Stimulated activated naive CD8-positive, alpha-beta T cell treated with anti-CD3 and anti-CD28 coated beads, Interleukin-15, Interleukin-2, amounts not matched to agents 100 U/mL and 50 U/mL, for 24 hours (primary cell): ENCODE measurements around the gene FANK1.

Source experiments
- ATAC-seq: fragments of 150-1000 bp; cut with Tn5 transposase; one replicate; pipeline ENCODE4 v1.10.0; 2021
- DNase-seq: peaks from one replicate; pipeline ENCODE4 v3.0.0; 2021

The FANK1 gene, protein sequence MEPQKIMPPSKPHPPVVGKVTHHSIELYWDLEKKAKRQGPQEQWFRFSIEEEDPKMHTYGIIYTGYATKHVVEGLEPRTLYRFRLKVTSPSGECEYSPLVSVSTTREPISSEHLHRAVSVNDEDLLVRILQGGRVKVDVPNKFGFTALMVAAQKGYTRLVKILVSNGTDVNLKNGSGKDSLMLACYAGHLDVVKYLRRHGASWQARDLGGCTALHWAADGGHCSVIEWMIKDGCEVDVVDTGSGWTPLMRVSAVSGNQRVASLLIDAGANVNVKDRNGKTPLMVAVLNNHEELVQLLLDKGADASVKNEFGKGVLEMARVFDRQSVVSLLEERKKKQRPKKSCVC

DNA sequence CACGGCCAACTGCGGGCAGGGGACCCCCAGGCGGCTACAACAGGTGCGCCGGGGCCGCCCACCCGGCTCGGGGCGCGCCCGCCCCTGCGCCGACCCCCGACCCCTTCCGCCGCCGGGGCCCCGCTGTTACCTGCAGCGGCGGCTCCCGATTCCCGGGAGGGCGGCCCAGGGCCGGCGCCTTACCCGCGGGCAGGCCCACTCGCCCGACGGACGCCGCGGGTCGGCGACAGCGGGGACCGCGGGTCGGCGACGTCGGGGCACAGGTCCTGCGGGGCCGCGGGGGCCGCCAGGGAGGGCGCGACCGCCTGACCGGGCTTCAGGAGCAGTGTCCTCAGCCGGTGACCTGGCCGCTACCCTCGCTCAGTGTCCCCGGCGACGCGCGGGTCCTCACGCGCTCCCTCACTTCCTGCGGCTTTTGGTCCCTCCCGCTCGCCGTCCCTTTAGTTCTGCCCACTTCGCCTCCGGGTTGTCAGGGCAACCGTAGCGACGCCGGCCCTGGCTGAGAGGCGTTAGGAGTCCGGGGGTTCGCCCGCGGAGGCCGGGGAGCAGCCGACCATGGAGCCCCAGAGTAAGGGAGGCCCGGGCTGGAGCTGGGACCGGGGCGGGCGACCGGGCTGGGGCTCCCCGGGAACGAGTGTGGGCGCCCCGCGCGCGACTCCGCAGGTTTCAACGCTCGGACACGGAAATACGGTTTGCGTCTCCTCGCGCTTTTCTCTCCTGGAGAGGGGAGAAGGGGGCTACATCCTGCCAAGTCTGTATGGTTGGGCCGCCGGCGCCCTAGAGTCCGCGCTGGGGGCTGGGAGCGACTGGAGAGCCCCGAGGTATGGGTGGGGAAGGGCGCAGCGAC lies at the start of gene FANK1:
FANK1 (plus strand) TSS at position 477 of the 847 bp plus-strand sequence; CDS start at position 556, 79 bp downstream.
- ATAC-seq = peak; percentile 75

DNA sequence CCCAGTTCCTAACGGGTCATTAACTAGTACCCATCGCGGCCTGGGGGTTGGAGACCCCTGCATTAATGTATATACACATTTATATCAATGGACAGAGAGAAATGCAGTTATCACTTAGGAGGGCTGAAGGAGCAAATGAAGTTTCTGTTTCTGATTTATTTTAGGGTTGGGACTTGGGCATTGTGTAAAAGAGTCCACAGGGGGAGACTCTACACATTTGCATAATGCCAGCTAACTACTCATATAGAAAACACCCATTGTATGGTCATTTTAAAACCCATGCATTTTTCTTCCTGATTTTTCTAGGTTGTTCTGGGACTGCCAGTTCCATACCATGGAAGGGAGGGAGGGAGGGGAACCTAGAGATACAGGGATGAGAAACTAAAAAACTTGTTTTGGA lies 49.5 kb upstream of the FANK1 start:
- DNase-seq (no peak), ATAC-seq (no peak)

More for the DNA sequence above, at the start of gene FANK1:
- peak; percentile 85 for DNase-seq

DNA sequence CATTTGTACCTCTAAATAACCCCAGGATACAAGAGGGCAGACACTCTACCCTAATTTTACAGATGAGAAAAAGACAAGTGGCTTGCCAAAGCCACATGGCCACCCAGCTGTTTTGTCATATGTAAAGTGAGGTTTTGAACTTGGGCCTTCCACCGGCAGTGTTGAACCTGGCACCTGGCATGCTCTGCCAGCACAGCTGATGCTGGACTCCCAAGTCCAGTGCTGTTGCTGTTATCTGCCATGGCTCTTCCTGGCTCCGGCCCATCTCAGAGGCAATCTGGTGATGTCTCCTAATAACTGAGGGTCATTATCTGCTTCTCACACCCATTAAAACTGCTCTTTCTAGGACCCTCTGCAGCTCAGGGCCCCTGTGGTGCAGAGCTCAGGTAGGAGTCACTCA lies 48.0 kb upstream of the FANK1 start:
- ATAC-seq = no peak
- no peak for DNase-seq

DNA sequence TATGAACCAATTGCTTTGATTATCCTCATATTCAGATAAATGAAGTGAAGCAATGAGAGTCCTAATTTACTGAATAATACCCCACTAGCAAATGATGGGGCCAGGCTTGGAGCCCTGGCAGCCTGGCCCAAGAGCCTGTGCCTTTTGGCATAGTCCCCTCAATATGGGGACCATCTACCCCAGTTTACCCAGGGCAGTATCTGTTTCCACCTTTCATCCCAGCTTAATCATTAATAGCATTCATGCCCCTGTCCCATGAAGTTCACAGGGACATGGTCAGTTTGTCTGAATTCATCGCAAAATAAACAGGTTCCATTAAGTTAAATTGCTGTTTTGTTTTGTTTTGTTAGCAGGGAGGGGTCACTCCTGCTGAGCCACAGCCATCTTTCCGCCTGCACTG lies 47.5 kb upstream of the FANK1 start:
- ATAC-seq = no peak
- no peak for DNase-seq

DNA sequence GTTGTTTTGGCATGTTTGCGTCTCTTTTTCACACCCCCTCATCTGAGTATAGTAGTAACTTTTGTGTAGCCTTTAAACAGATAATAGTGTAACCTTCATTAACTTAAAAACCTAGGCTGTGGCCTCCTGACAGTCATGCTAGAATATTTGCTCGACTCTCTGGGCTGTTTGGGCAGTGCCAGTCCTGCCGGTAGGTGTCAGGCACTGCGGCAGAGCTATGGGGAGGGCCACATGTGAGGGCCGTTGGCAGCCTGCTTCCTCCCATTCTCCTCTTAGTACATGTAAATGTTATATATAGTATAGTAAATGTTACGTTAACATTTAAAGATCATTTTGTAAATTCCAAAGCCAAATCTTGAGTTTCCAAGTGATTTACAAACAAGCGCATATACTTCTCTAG lies 46.9 kb upstream of the FANK1 start:
- no peak for ATAC-seq
- no peak for DNase-seq

DNA sequence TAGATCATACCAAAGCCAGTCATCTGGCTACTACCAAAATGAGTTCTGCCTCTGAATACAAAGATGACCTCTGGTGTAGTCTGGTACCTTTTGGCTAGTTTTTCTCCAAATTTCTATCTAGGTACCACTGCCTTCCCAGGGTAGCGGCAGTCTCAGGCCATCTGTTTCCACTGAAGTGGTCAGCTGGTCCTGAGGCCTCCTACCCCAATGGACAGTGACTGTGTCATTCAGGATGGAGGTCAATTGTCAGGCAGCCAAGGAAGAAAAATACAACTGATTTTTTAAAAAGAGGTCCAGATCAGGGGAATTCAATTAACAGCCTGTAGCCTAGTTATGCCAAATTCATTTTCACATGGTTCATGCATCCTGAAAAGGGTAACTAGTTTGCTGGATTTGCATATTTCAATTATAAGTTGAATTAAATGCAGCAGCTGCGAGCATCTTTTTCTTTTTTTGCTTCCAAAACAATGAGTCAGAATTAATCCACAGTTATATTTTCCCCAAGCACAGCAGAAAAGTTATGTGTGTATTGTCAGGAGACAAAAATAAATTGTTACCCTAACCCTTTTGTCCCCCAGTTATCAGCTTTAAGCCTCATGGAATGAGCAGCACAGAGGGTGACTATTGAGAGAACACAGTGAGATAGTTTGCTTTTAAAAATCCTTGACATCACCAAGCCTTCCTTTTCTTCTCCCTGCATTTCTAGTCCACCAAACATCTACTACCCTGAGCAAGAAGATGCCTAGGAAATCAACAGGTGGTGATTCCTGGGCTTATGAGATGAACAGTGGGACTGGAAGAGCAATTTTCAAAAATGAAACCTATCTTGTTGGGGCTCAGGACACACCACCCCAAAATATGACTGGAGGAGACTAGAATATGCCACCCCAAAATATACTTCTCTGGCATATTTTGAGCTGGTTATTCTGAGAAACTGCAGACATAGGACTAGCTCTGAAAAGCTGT lies 45.3 kb upstream of the FANK1 start:
- ATAC-seq = no peak
- no peak for DNase-seq

DNA sequence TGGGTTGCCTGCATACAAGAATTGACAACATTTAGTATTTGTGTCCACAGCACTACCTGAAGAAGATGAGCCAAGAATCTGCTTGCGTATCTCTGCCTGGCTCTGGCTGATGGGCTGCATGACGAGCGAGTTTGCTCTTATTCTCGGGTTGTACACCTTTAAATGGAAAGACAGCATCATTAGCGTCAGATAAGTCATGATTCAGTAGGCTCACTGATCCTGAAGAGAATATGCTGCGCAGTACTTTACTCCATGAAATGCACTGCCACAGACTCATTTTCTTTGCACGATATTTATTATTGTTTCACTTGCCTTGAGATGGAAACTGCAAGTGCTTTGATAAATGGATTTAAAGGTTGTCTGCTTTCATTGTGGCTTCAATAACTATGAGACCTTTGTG lies 43.9 kb upstream of the FANK1 start:
- ATAC-seq (no peak), DNase-seq (no peak)

DNA sequence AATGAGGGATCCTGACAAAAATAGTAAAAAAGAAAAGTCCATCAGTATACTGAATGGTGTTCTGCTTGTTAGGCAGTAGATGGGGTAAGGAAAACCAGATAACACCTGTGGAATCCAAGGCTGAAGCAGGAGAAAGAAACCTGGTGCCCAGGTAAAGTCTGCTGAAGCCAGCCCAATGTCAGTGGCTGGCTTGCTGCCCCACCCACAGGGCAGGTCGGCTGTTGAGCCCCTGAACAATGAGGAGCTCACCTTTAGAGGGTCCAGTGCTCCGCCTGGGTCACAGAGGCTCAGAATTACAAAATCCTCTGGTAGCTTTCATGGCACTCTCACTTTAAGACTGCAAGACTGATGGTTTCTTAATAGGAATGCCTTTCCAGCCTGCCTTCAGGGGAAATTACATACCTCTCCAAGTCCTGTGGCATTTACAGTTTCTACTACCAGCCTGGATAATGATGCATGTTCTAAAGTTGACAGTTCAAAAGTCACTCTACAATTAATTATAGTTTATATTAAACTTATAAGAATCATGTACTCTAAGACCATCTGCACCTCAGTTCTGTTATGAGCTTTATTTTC lies 39.1 kb upstream of the FANK1 start:
- no peak for DNase-seq

DNA sequence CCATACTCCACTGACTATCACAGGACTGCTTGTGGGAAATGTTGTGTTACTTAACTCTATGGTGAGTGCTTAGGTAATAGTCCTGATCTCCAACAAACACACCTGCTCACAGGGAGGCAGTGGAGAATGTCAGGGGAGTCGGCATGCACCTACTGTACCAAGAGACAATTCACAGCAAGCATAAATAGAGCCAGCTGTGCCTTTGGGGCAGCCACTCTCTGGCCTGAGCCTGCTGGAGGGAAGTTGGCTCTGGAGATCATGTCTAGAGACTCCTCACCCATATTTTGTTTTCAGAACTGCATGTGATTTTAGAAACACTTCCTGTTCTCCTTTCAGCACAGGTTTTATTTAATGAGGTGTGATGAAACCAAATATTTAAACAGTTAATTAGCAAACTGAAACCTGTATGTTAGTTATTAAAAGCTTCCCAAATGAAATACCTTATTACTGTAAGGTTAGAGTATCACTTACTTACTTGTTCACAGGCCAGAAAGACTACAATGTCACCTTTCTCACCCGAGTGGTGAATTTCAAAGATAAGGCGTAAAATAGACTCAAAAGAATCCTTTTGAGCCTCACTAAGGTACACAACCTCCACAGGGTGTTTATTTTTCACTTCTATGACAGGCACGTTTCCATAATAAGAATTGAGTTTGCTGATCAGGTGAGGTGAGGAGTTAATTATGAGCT lies 37.1 kb upstream of the FANK1 start:
- ATAC-seq = no peak
- DNase-seq = no peak

More for the DNA sequence above, 39.1 kb upstream of the FANK1 start:
- ATAC-seq = no peak

DNA sequence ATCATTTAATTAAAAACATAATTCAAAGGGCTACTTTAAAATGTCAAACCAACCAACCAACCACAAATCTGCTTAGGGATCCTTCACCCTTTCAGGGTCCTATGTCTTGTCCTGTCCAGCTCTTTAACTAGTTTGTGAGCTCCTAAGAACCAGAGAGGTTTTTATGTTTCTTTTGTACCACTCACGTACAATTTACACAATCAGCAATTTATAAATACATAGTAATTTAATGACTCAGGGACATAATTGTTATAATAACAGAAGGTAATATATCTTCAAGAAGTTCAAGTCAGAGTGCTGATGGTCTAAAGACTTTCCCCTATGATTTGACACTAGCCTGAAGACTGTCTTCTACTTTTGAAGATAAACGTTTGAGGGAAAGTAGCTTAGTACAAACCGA lies 31.2 kb upstream of the FANK1 start:
- DNase-seq (no peak), ATAC-seq (no peak)

DNA sequence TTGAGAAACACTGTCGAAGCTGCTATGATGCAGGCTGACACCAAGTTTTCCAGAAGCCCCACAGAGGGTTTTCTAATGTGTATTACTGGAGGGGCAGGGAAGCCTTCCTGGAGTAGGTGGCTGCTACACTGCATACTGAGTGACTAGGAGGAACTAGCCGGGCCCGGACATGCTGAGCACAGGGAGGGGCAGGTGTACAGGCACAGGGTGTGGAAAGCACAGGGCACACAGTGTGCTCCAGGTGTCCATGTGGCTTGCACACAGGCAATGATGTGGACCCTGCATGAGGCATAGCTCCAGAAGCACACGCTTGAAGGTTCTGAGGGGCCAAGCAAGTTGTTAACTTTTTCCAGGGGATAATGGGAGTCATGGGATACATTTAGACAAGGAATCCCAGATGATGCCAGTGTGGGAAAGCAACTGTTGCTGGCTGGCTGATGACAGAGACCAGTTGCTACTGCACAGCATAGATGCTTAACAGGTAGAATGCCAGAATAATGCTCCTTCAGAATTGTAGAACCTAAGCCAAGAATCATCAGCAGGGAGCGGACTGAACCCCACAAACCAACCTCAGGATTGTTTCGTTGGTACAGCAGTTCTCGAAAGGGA lies 29.8 kb upstream of the FANK1 start:
- ATAC-seq (peak; percentile 28), DNase-seq (no peak)

DNA sequence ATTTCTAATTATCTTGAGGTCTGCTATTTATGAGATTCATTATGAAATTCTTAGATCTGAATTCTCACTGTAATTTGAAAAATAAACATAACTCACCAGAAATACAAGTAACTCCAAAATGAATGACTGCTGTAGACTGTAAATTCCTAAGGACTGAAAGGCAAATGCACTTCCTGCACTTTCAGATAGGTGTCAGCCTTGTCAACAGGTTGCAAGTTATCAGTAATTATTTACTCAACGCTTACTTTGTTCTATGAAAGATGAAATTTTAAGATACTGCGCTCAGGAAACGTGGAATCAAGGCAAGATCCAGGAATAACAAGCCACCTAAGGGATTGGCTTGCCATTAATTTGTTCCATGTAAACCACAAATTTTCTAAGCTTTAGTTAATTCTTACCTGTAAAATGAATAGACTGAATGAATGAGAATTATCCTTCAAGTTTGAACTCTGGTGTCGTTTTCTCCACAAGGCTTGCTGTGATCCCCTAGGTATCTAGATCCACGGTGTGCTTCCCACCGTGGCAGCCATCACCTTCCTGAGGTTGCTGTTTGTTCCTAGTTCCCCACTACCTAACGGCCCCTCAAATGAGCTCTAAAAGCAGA lies 27.9 kb upstream of the FANK1 start:
- ATAC-seq (no peak), DNase-seq (peak; percentile 10)

DNA sequence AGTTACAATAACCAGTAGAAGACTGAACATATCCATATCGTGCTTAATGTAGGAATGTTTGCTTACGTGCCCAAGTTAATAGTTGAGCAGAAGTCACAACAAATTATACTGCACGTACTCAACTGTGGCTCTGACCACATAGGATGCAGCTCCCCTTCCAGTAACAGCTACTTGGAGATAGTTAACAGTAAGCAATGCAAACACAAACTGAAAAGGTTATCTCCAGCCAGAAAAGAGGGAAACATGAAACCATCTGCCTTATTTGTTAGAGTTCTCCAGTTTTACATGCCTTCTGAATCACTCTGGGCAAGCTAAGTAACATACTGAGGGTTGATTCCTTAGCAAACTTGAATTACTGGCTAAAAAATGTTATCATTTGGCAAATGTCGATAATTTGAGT lies 25.0 kb upstream of the FANK1 start:
- no peak for DNase-seq
- no peak for ATAC-seq

DNA sequence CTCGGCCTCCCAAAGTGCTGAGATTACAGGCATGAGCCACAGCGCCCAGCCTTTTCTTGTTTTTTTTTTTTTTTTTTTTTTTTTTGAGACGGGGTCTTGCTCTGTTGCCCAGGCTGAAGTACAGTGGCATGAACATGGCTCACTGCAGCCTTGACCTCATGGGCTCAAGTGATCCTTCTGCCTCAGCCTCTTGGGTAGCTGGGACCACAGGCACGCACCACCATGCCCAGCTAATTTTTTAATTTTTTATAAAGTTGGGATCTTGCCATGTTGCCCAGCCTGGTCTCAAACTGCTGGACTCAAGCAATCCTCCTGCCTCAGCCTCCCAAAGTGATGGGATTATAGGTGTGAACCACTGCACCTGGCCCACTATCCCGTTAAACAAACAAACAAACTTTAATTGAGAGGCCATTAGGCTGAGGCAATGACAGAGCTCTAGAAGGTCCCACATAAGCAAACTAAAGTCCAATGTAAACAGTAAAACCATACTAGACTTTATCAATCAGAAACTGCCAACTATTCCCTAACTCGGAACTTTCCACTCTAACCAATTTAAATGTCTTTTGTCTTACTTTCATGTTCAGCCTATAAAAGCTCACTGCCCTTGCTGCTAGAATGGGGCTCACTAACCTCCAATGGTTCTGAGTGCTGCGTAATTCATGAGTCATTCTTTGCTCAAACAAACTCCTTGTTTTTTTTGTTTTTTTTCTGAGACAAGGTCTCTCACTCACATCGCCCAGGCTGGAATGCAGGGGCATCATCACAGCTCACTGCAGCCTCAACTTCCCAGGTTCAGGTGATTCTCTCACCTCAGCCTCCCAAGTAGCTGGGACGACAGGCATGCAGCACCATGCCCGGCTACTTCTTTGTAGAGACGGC lies 17.2 kb upstream of the FANK1 start:
- DNase-seq (no peak), ATAC-seq (no peak)

DNA sequence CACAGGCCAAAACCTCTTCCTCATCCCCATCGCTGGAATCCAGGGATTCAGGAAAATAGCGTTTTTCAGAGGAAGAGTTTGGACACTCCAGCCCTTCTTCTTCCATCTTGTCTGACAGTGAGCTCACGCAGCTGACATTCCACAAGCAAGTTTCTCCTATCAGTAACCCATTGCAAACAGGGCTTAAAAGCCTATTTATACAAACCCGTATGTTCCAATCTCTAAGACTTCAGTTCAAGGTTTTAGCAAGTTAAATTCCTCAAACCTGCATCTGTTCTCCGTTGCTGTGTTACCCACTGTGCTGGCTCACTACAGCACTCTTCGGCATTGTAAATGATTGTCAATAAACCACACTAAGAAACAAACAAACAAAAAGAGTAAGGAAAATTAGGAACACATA lies 15.6 kb upstream of the FANK1 start:
- ATAC-seq (no peak), DNase-seq (no peak)

DNA sequence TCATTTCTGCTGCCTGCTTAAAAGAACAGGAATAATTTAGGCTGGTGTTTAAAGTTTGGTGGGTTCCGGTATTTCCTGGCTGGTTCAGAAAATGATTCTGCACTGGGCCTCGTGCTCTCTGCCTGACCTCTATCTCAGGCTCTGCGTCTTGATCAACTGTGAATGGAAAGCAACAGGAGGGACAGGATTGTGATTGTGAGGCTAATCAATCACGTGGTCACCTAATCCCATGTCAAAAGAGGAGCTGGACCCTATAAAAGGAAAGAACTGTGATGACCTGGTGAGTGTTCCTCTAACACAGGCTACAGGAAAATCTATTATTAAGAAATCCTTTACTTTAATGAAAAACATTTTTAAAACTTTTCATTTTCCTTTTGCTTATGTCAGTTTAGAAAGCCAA lies 15.2 kb upstream of the FANK1 start, which contains the start of gene DHX32:
DHX32 (minus strand) TSS at position 101 of the 400 bp plus-strand sequence. CDS start 468 bp downstream, outside the sequence.
- no peak for DNase-seq
- ATAC-seq = no peak

DNA sequence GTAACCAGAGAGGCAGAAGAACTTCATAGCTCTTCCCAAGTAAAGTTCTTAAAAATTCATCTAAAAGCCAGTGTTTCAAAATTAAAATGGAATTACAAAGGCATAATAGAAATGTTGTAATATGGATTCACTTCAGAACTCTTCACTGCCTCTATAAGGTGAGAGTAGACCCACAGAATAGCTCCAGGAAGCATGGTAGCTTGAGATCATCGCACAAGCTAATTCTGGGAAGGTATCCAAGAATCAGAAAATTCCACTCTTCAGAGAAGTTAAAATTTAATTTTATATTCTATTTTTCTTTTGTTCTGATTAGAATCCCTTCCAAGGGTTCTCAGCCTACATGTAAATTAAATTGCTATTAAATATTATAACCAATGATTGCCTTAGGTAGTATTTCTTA lies 13.8 kb upstream of the FANK1 start:
- DNase-seq (no peak), ATAC-seq (no peak)

DNA sequence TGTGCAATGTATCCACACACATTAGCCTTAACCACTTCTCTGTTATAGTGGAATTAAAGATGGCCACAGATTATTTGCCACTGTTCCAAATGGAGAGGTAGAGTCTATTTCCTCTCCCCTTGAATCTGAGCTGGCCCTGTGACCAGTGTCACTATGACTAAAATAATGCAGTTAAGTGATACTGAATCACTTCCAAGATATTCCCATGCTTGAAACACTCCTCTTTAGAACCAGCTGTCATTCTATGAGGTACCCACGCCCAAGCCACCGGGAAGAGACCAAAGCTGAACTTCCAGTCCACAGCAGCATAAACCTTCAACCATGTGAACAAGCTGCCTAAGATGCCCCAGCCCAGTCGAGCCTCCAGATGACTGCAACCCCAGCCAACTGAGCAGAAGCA lies 13.2 kb upstream of the FANK1 start:
- no peak for ATAC-seq
- DNase-seq = no peak

DNA sequence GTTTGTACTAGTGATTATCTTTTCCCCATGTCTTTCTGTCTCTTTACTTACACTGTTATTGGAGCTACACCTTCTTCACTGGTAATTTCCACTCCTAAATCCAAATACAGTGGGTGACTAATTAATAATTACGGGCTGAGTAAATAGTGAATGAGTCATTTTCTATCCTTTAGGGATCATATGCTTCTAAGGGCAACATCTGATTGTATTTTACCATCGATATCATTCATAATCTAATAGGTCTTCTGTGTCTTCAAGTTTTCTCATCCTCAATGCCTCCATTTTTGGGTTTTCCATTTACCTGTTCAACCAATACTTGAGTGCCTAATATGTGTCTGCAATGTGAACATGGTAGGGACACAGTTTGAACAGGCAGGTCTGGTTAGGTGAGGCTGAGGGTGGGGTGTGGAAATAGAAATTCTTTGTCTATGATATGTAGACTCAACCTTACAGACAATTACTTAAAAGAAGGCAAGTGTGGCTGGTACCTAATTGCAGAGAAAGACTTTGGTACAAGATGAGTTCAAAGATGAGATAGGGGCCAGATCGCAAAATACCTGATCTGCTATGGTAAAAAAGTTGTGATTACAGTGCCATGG lies 9.4 kb upstream of the FANK1 start:
- no peak for ATAC-seq
- no peak for DNase-seq
